ENCODE data around the gene SH3PXD2B.
"Not testable (repeated sequence)": the region's sequence is repeated elsewhere in the genome, so short reads cannot be mapped to it uniquely, and the experiment has no call there.

SH3PXD2B gene

GRCh38 chr5:172481011-172481800, 26.9 kb upstream of the SH3PXD2B start:
- H3K27ac Mint-ChIP-seq (ENCODE audit: low read depth), result no peak overlapping the region
- H3K4me3 Mint-ChIP-seq, result no peak overlapping the region
- ATAC-seq (replicated peaks; ENCODE audit: extremely low read depth, poor library complexity, severe bottlenecking) (no peak), DNase-seq (ENCODE audit: low spot score in 2 of 2) (no peak)
- H3K36me3 Mint-ChIP-seq (ENCODE audit: insufficient read depth), result peaks cover 1% of the 10 kb centered on the region
- H3K9me3 Mint-ChIP-seq, result no peaks in the 10 kb centered on the region
- peaks cover 2% of the 10 kb centered on the region for H3K27me3 Mint-ChIP-seq
- no peaks in the 10 kb centered on the region for H3K4me1 Mint-ChIP-seq

DNA sequence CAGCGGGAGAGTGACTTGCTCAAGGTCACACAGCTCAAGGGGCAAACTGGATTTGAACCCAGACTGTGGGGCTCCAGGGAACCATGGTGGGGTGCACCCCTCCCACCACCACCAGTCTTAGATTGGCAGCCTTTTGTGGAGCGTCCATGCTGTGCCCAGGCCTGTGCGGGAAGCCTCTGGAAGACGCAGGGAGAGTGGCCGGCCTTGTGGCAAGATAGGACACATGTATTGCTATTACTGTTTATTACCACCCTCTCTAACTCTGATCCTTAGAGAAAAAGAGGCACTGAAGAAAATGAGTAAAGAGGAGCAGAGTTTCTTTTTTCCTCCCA, 25.4 kb upstream of the SH3PXD2B start:
- ATAC-seq (replicated peaks; ENCODE audit: extremely low read depth, poor library complexity, severe bottlenecking) (no peak), DNase-seq (ENCODE audit: low spot score in 2 of 2) (no peak)
- H3K27me3 Mint-ChIP-seq, result peaks cover under 1% of the 10 kb centered on the region
- H3K9me3 Mint-ChIP-seq, result no peaks in the 10 kb centered on the region
- H3K36me3 Mint-ChIP-seq (ENCODE audit: insufficient read depth), result peaks cover 1% of the 10 kb centered on the region
- H3K27ac Mint-ChIP-seq (ENCODE audit: low read depth), result no peak overlapping the region
- no peaks in the 10 kb centered on the region for H3K4me1 Mint-ChIP-seq
- no peak overlapping the region for H3K4me3 Mint-ChIP-seq

DNA sequence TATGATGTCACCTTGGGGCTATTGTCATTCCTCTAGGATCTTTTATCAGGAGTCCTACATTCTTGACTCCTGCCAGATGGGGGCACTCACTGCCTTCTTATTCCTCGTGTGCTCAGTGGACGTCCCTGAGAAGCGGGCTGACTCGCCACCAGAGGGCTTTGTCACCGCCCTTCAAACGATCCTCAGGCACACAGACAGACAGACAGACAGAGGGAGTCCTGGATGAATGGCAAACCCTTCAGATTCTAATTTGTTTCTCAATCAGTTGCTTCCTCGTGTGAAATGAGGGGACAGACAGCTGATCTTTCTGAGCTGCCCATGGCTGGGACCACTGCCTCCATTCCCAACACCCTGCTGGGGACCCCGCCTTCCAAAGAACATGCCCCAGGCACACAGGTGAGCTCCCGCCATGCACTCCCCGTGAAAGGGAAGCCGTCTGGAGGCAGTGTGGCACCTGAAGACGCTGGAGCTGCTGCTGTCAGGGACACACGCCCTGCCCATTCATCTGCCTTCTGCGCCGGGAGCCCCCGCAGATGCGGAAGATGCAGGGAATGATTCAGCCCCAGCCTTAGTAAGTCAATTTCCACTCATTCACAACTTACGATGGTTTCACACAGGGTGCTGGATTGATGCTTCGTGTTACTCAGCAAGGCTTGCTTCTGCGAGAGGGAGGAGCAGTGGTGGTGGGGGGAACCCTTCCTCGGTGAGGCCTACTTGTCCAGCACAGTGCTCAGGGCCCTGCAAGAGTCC, 24.9 kb upstream of the SH3PXD2B start:
- H3K9me3 Mint-ChIP-seq, result no peaks in the 10 kb centered on the region
- ATAC-seq (replicated peaks; ENCODE audit: extremely low read depth, poor library complexity, severe bottlenecking) (peak; percentile 72), DNase-seq (ENCODE audit: low spot score in 2 of 2) (no peak)
- peaks cover 1% of the 10 kb centered on the region for H3K36me3 Mint-ChIP-seq (ENCODE audit: insufficient read depth)
- no peak overlapping the region for H3K27ac Mint-ChIP-seq (ENCODE audit: low read depth)
- no peaks in the 10 kb centered on the region for H3K4me1 Mint-ChIP-seq
- no peak overlapping the region for H3K4me3 Mint-ChIP-seq
- H3K27me3 Mint-ChIP-seq, result peaks cover 6% of the 10 kb centered on the region

- not testable (repeated sequence) for ATAC-seq (replicated peaks; ENCODE audit: extremely low read depth, poor library complexity, severe bottlenecking); H3K4me3 Mint-ChIP-seq
These were observed 24.3 kb upstream of the SH3PXD2B start for GRCh38 chr5:172478695-172479033.

GRCh38 chr5:172478256-172478655, 23.9 kb upstream of the SH3PXD2B start:
- no peak for ATAC-seq (replicated peaks; ENCODE audit: extremely low read depth, poor library complexity, severe bottlenecking)
- no peak overlapping the region for H3K4me3 Mint-ChIP-seq
- H3K27ac Mint-ChIP-seq (ENCODE audit: low read depth), result no peak overlapping the region
- no peak for DNase-seq (ENCODE audit: low spot score in 2 of 2)
- no peaks in the 10 kb centered on the region for H3K9me3 Mint-ChIP-seq
- peaks cover 15% of the 10 kb centered on the region for H3K27me3 Mint-ChIP-seq
- peaks cover 1% of the 10 kb centered on the region for H3K36me3 Mint-ChIP-seq (ENCODE audit: insufficient read depth)
- H3K4me1 Mint-ChIP-seq, result no peaks in the 10 kb centered on the region

More at GRCh38 chr5:172478695-172479033, 24.3 kb upstream of the SH3PXD2B start:
- H3K4me1 Mint-ChIP-seq; H3K9me3 Mint-ChIP-seq; DNase-seq (ENCODE audit: low spot score in 2 of 2); H3K36me3 Mint-ChIP-seq (ENCODE audit: insufficient read depth); H3K27ac Mint-ChIP-seq (ENCODE audit: low read depth): not testable (repeated sequence)
- peaks cover 11% of the 10 kb centered on the region for H3K27me3 Mint-ChIP-seq

- Mint-ChIP-seq H3K27me3 (peaks cover 18% of the 10 kb centered on the region), H3K9me3 (no peaks in the 10 kb centered on the region), H3K36me3 (ENCODE audit: insufficient read depth) (peaks cover 1% of the 10 kb centered on the region), H3K4me1 (no peaks in the 10 kb centered on the region), H3K4me3 (no peak overlapping the region), H3K27ac (ENCODE audit: low read depth) (no peak overlapping the region)
- DNase-seq (ENCODE audit: low spot score in 2 of 2) (no peak), ATAC-seq (replicated peaks; ENCODE audit: extremely low read depth, poor library complexity, severe bottlenecking) (no peak)
These were observed 23.1 kb upstream of the SH3PXD2B start for GRCh38 chr5:172477466-172477865.

DNA sequence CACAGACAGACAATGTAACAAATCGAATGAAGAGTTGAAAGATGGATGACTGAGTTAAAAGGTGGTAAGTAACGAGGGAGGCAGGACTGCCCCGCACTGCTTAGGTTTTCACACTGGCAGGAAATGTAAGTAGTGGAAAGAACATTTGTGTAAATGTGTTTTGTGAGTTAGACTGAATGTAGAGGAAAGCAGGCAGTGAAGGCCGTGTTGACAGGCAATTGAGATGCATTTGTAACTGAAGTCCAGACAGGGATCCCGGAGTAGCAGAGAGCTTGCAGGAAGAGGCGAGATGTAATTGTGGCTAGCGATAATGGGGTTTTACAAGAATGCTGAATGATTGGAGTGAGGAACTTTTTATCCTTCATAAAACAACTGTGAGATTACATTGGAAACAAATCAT, 20.0 kb upstream of the SH3PXD2B start:
- H3K4me1 Mint-ChIP-seq, result no peaks in the 10 kb centered on the region
- peaks cover 38% of the 10 kb centered on the region for H3K27me3 Mint-ChIP-seq
- ATAC-seq (replicated peaks; ENCODE audit: extremely low read depth, poor library complexity, severe bottlenecking) (no peak), DNase-seq (ENCODE audit: low spot score in 2 of 2) (no peak)
- H3K27ac Mint-ChIP-seq (ENCODE audit: low read depth), result no peak overlapping the region
- no peaks in the 10 kb centered on the region for H3K36me3 Mint-ChIP-seq (ENCODE audit: insufficient read depth)
- no peak overlapping the region for H3K4me3 Mint-ChIP-seq
- H3K9me3 Mint-ChIP-seq, result no peaks in the 10 kb centered on the region

- Mint-ChIP-seq H3K9me3 (peaks cover 4% of the 10 kb centered on the region), H3K27ac (ENCODE audit: low read depth) (no peak overlapping the region), H3K4me1 (no peaks in the 10 kb centered on the region), H3K4me3 (no peak overlapping the region), H3K27me3 (peaks cover 46% of the 10 kb centered on the region), H3K36me3 (ENCODE audit: insufficient read depth) (no peaks in the 10 kb centered on the region)
- ATAC-seq (replicated peaks; ENCODE audit: extremely low read depth, poor library complexity, severe bottlenecking) (no peak), DNase-seq (ENCODE audit: low spot score in 2 of 2) (no peak)
These were observed 19.1 kb upstream of the SH3PXD2B start for GRCh38 chr5:172473427-172473826.

DNA sequence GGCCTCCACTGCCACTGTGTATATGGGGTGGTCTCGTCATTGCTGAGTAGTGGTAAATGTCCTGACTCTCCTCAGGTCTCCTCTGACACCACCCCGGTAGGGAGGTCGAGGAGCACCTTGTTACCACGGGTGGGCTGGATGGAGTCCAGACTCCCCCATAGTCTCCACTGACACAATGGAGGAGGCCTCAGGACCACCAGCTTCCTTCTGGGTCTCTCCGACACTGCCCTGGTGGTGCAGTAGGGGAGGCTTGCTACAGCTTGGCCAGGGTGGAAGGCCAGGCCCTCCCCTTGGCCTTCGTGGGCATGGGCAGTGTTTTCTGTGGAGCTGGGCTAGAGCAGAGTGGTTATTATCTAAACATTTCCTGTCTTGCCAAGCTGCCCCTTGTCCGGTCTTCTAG, 15.4 kb upstream of the SH3PXD2B start:
- ATAC-seq (replicated peaks; ENCODE audit: extremely low read depth, poor library complexity, severe bottlenecking) (no peak), DNase-seq (ENCODE audit: low spot score in 2 of 2) (no peak)
- no peak overlapping the region for H3K27ac Mint-ChIP-seq (ENCODE audit: low read depth)
- H3K36me3 Mint-ChIP-seq (ENCODE audit: insufficient read depth), result no peaks in the 10 kb centered on the region
- H3K4me1 Mint-ChIP-seq, result no peaks in the 10 kb centered on the region
- no peak overlapping the region for H3K4me3 Mint-ChIP-seq
- peaks cover 5% of the 10 kb centered on the region for H3K9me3 Mint-ChIP-seq
- H3K27me3 Mint-ChIP-seq, result peaks cover 50% of the 10 kb centered on the region

GRCh38 chr5:172466062-172466461, 11.7 kb upstream of the SH3PXD2B start:
- H3K9me3 Mint-ChIP-seq, result peaks cover 5% of the 10 kb centered on the region
- no peaks in the 10 kb centered on the region for H3K4me1 Mint-ChIP-seq
- DNase-seq (ENCODE audit: low spot score in 2 of 2) (no peak), ATAC-seq (replicated peaks; ENCODE audit: extremely low read depth, poor library complexity, severe bottlenecking) (no peak)
- no peaks in the 10 kb centered on the region for H3K36me3 Mint-ChIP-seq (ENCODE audit: insufficient read depth)
- H3K27ac Mint-ChIP-seq (ENCODE audit: low read depth), result no peak overlapping the region
- peaks cover 29% of the 10 kb centered on the region for H3K27me3 Mint-ChIP-seq
- H3K4me3 Mint-ChIP-seq, result no peak overlapping the region

GRCh38 chr5:172463031-172463430, 8.7 kb upstream of the SH3PXD2B start:
- H3K4me1 Mint-ChIP-seq, result no peaks in the 10 kb centered on the region
- no peaks in the 10 kb centered on the region for H3K36me3 Mint-ChIP-seq (ENCODE audit: insufficient read depth)

DNA sequence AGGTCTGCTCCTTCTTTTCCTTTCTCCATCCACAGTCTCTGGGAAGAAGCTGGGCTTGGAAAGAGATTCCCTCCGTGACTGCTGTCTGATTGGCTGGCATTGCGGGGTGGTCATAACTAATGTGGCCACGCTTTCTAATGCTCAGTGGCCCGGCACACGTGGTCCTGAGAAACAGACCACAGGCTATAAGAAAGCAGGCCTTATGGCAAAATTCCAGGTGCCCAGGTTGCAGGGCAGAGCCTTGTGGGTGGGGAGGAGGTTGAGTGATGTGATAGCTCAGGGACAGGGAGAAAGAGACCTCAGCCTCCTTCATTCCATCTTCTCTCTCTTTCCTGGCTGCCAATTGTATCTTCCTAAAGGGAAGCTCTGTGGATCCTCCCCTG, 5.4 kb upstream of the SH3PXD2B start:
- ATAC-seq (replicated peaks; ENCODE audit: extremely low read depth, poor library complexity, severe bottlenecking) (no peak), DNase-seq (ENCODE audit: low spot score in 2 of 2) (no peak)
- no peaks in the 10 kb centered on the region for H3K9me3 Mint-ChIP-seq
- no peaks in the 10 kb centered on the region for H3K36me3 Mint-ChIP-seq (ENCODE audit: insufficient read depth)
- peaks cover 4% of the 10 kb centered on the region for H3K4me1 Mint-ChIP-seq
- H3K4me3 Mint-ChIP-seq, result no peak overlapping the region
- peaks cover 65% of the 10 kb centered on the region for H3K27me3 Mint-ChIP-seq
- H3K27ac Mint-ChIP-seq (ENCODE audit: low read depth), result no peak overlapping the region

More at GRCh38 chr5:172463031-172463430, 8.7 kb upstream of the SH3PXD2B start:
- Mint-ChIP-seq H3K27ac (ENCODE audit: low read depth) (no peak overlapping the region), H3K9me3 (no peaks in the 10 kb centered on the region), H3K4me3 (no peak overlapping the region), H3K27me3 (peaks cover 33% of the 10 kb centered on the region)
- DNase-seq (ENCODE audit: low spot score in 2 of 2) (no peak), ATAC-seq (replicated peaks; ENCODE audit: extremely low read depth, poor library complexity, severe bottlenecking) (no peak)

Measured in central memory CD8-positive, alpha-beta T cell (primary cell).